ENCODE data around the gene BGN.
A peak's percentile ranks its signal among the peaks of the same experiment; 100 is the strongest.

Gene BGN

GRCh38 chrX:153457827-153458466 lies 36.8 kb upstream of the BGN start:
- DNase-seq (ENCODE audit: low read depth): no peak
- TF ChIP-seq MYC (IDR thresholded peaks at IDR 0.05; ENCODE audit: low read depth, low read length): no peak
- TF ChIP-seq CTCF (IDR thresholded peaks at IDR 0.05; ENCODE audit: low read depth, low read length): no peak
- TF ChIP-seq MAX (IDR thresholded peaks at IDR 0.05; ENCODE audit: low read depth, low read length): no peak
- TF ChIP-seq POLR2A (IDR thresholded peaks at IDR 0.05; ENCODE audit: extremely low read depth, insufficient read length): no peak
- H3K4me3 ChIP-seq (ENCODE audit: low read depth, low read length): no peak overlapping the region

- TF ChIP-seq POLR2A (IDR thresholded peaks at IDR 0.05; ENCODE audit: extremely low read depth, insufficient read length) (no peak), CTCF (IDR thresholded peaks at IDR 0.05; ENCODE audit: low read depth, low read length) (no peak), MYC (IDR thresholded peaks at IDR 0.05; ENCODE audit: low read depth, low read length) (no peak), MAX (IDR thresholded peaks at IDR 0.05; ENCODE audit: low read depth, low read length) (no peak)
- no peak overlapping the region for H3K4me3 ChIP-seq (ENCODE audit: low read depth, low read length)
- DNase-seq (ENCODE audit: low read depth): no peak
Observed at GRCh38 chrX:153458476-153458875, 36.3 kb upstream of the BGN start.

- DNase-seq (ENCODE audit: low read depth): no peak
- H3K4me3 ChIP-seq (ENCODE audit: low read depth, low read length): no peak overlapping the region
- TF ChIP-seq POLR2A (IDR thresholded peaks at IDR 0.05; ENCODE audit: extremely low read depth, insufficient read length): no peak
Observed at GRCh38 chrX:153459986-153460385, 34.8 kb upstream of the BGN start.

- peak; percentile 51 for DNase-seq (ENCODE audit: low read depth)
- TF ChIP-seq POLR2A (IDR thresholded peaks at IDR 0.05; ENCODE audit: extremely low read depth, insufficient read length) (no peak), CTCF (IDR thresholded peaks at IDR 0.05; ENCODE audit: low read depth, low read length) (peak; percentile 73), MYC (IDR thresholded peaks at IDR 0.05; ENCODE audit: low read depth, low read length) (no peak)
Observed at GRCh38 chrX:153460826-153461225, 34.0 kb upstream of the BGN start.

GRCh38 chrX:153462291-153462690 lies 32.5 kb upstream of the BGN start:
- DNase-seq (ENCODE audit: low read depth): no peak
- no peak overlapping the region for H3K4me3 ChIP-seq (ENCODE audit: low read depth, low read length)
- no peak for TF ChIP-seq MYC (IDR thresholded peaks at IDR 0.05; ENCODE audit: low read depth, low read length)
- no peak for TF ChIP-seq CTCF (IDR thresholded peaks at IDR 0.05; ENCODE audit: low read depth, low read length)
- TF ChIP-seq MAX (IDR thresholded peaks at IDR 0.05; ENCODE audit: low read depth, low read length): no peak
- TF ChIP-seq POLR2A (IDR thresholded peaks at IDR 0.05; ENCODE audit: extremely low read depth, insufficient read length): no peak

More at GRCh38 chrX:153460826-153461225, 34.0 kb upstream of the BGN start:
- no peak overlapping the region for H3K4me3 ChIP-seq (ENCODE audit: low read depth, low read length)

GRCh38 chrX:153463031-153463430 lies 31.7 kb upstream of the BGN start:
- TF ChIP-seq MYC (IDR thresholded peaks at IDR 0.05; ENCODE audit: low read depth, low read length) (no peak), MAX (IDR thresholded peaks at IDR 0.05; ENCODE audit: low read depth, low read length) (no peak), CTCF (IDR thresholded peaks at IDR 0.05; ENCODE audit: low read depth, low read length) (no peak), POLR2A (IDR thresholded peaks at IDR 0.05; ENCODE audit: extremely low read depth, insufficient read length) (no peak)
- H3K4me3 ChIP-seq (ENCODE audit: low read depth, low read length): no peak overlapping the region
- DNase-seq (ENCODE audit: low read depth): no peak
